CD14-positive monocyte (primary cell): ENCODE data around the gene ARHGDIB. TPM values are rescaled to one million over a fixed set of nuclear protein-coding genes. Genes with fewer than 3 reads are reported as not detected.

Experiments used
- DNase-seq, 3 donors: peaks; one replicate each; pipeline ENCODE4 v3.0.0-alpha.2; 2011 to 2022
- H2AFZ ChIP-seq: 2 replicates; pipeline ENCODE4 v1.6.0; 2012; ENCODE audit warnings: mild to moderate bottlenecking, low read depth, low read length, inconsistent platforms; ENCODE audit not compliant: insufficient read depth, poor library complexity, severe bottlenecking
- H3K27ac ChIP-seq, 2 donors: 1 replicate in 1 of 2; 2 replicates in 1 of 2; pipeline ENCODE4 v1.5.1; 2012 to 2013; ENCODE audit warnings: low read length in 2 of 2, control low read depth in 1 of 2, inconsistent platforms in 1 of 2, low read depth in 1 of 2, mild to moderate bottlenecking in 1 of 2
- H3K27me3 ChIP-seq, 2 donors: one replicate each; pipeline versions ENCODE4 v1.6.0 to v1.6.1; 2011 to 2013; ENCODE audit warnings: low read length in 2 of 2; ENCODE audit not compliant: control insufficient read depth in 2 of 2, insufficient read depth in 2 of 2
- H3K36me3 ChIP-seq, 2 donors: replicated peaks in 1 of 2; 1 replicate in 1 of 2; 2 replicates in 1 of 2; pipeline versions ENCODE4 v1.5.1 to v1.6.1; 2012 to 2013; ENCODE audit warnings: low read length in 2 of 2, control low read depth in 1 of 2, inconsistent platforms in 1 of 2, mild to moderate bottlenecking in 1 of 2; ENCODE audit not compliant: insufficient read depth in 2 of 2, control insufficient read depth in 1 of 2
- H3K4me1 ChIP-seq, 2 donors: 1 replicate in 1 of 2; 2 replicates in 1 of 2; pipeline versions ENCODE4 v1.5.1 to v1.6.1; 2012 to 2013; ENCODE audit warnings: low read length in 2 of 2, control low read depth in 1 of 2, inconsistent platforms in 1 of 2, mild to moderate bottlenecking in 1 of 2, moderate library complexity in 1 of 2; ENCODE audit not compliant: insufficient read depth in 2 of 2, control insufficient read depth in 1 of 2
- H3K4me2 ChIP-seq: replicated peaks from 2 replicates; pipeline ENCODE3; 2012; ENCODE audit warnings: low read length, moderate library complexity, mild to moderate bottlenecking; ENCODE audit not compliant: poor library complexity, severe bottlenecking; ENCODE audit errors: extremely low read depth
- H3K4me3 ChIP-seq, 3 experiments: fragments of 200-600 bp in 1 of 3; sonication (generic) in 1 of 3; replicated peaks in 1 of 3; 1 replicate in 2 of 3; 2 replicates in 1 of 3; pipeline ENCODE4 v1.5.1; 2011 to 2013; ENCODE audit warnings: low read length in 3 of 3, mild to moderate bottlenecking in 3 of 3, control low read depth in 2 of 3, low read depth in 2 of 3, inconsistent platforms in 1 of 3, moderate library complexity in 1 of 3
- H3K79me2 ChIP-seq: 2 replicates; pipeline ENCODE4 v1.6.0; 2012; ENCODE audit warnings: mild to moderate bottlenecking, control low read depth, inconsistent platforms, low read length, moderate library complexity; ENCODE audit not compliant: insufficient read depth
- H3K9ac ChIP-seq: 2 replicates; pipeline ENCODE4 v1.6.0; 2017; ENCODE audit warnings: low read length, mild to moderate bottlenecking; ENCODE audit not compliant: insufficient read depth, poor library complexity, severe bottlenecking
- H3K9me3 ChIP-seq, 2 donors: replicated peaks in 1 of 2; 1 replicate in 1 of 2; 2 replicates in 1 of 2; pipeline versions ENCODE4 v1.5.1 to v1.6.1; 2012 to 2013; ENCODE audit warnings: low read length in 2 of 2, control low read depth in 1 of 2; ENCODE audit not compliant: control insufficient read depth in 1 of 2, insufficient read depth in 1 of 2
- H4K20me1 ChIP-seq: 2 replicates; pipeline ENCODE4 v1.6.0; 2012; ENCODE audit warnings: mild to moderate bottlenecking, low read length, control low read depth, moderate library complexity; ENCODE audit not compliant: insufficient read depth
- H3K27ac Mint-ChIP-seq, 7 donors: one replicate each; pipeline ENCODE4 v1.8.0; 2020; ENCODE audit warnings: mild to moderate bottlenecking in 7 of 7, mixed read lengths in 7 of 7, moderate library complexity in 6 of 7, inconsistent platforms in 2 of 7
- H3K27me3 Mint-ChIP-seq, 3 donors: one replicate each; pipeline ENCODE4 v1.8.0; 2021 to 2022; ENCODE audit warnings: low read depth in 3 of 3, mild to moderate bottlenecking in 3 of 3, mixed read lengths in 3 of 3, moderate library complexity in 3 of 3, inconsistent platforms in 1 of 3
- H3K36me3 Mint-ChIP-seq, 2 donors: one replicate each; pipeline ENCODE4 v1.8.0; 2020; ENCODE audit warnings: mixed read lengths in 2 of 2, inconsistent platforms in 1 of 2, mild to moderate bottlenecking in 1 of 2
- H3K4me1 Mint-ChIP-seq: one replicate; pipeline ENCODE4 v1.8.0; 2020; ENCODE audit warnings: mild to moderate bottlenecking, mixed read lengths
- H3K4me3 Mint-ChIP-seq, 2 donors: one replicate each; pipeline ENCODE4 v1.8.0; 2020; ENCODE audit warnings: mild to moderate bottlenecking in 2 of 2, mixed read lengths in 2 of 2, moderate library complexity in 1 of 2
- H3K9me3 Mint-ChIP-seq, 7 donors: one replicate each; pipeline ENCODE4 v1.8.0; 2020 to 2022; ENCODE audit warnings: mixed read lengths in 7 of 7, mild to moderate bottlenecking in 6 of 7, moderate library complexity in 6 of 7, inconsistent platforms in 2 of 7
- CTCF ChIP-seq: fragments of 200-600 bp; IDR thresholded peaks from one replicate; pipeline ENCODE4 v1.8.0; 2022; ENCODE audit warnings: antibody characterized with exemption, mild to moderate bottlenecking
- WGBS: methylation state at CpG from one replicate; pipeline ENCODE4 v1.1.5; 2013; ENCODE audit warnings: missing lambda C conversion rate; ENCODE audit not compliant: insufficient coverage; 5-methylcytosine and 5-hydroxymethylcytosine counted together
- intact Hi-C, 2 donors: fragments of 100-400 bp; cut with micrococcal nuclease; formaldehyde crosslinking; loops; one replicate each; pipeline versions ENCODE4 v1.15.0 to v1.15.1; 2023
- polyA plus RNA-seq, 3 donors: library from polyadenylated mRNA; depleted of rRNA in 1 of 3; unstranded in 2 of 3; stranded (reverse) in 1 of 3; fragments of 300-500 nt in 2 of 3; fragments of >200 nt in 1 of 3; fragmentation: Illumina TruSeq in 2 of 3; gene quantifications; 1 replicate in 2 of 3; 2 replicates in 1 of 3; pipeline ENCODE4 v1.2.3, GENCODE V29; 2012 to 2021

Gene ARHGDIB
- polyA plus RNA-seq, 3 donors = 1,199 to 2,228 (median 1,854) TPM

GRCh38 chr12:14935031-14935430 lies 26.4 kb downstream of the ARHGDIB start:
- H3K27ac Mint-ChIP-seq = no peak overlapping the region
- Histone ChIP-seq H3K4me3 (no peak overlapping the region), H3K9me3 (no peaks in the 10 kb centered on the region), H3K9ac (no peak overlapping the region), H2AFZ (no peak overlapping the region), H3K4me1 (peaks cover 6 to 10% of the 10 kb centered on the region in 2 donors), H3K36me3 (peaks cover 58 to 88% of the 10 kb centered on the region in 2 donors), H3K27ac (no peak overlapping the region), H3K79me2 (no peaks in the 10 kb centered on the region), H3K27me3 (no peaks in the 10 kb centered on the region), H3K4me2 (no peak overlapping the region), H4K20me1 (peaks cover 21% of the 10 kb centered on the region)
- H3K9me3 Mint-ChIP-seq = no peaks in the 10 kb centered on the region
- WGBS = no CpG with 5 or more reads among the region's 4 CpGs
- peaks cover 16% of the 10 kb centered on the region for H3K4me1 Mint-ChIP-seq
- peaks cover 66 to 77% of the 10 kb centered on the region in 2 donors for H3K36me3 Mint-ChIP-seq
- H3K4me3 Mint-ChIP-seq = no peak overlapping the region
- TF ChIP-seq CTCF = no peak
- no peaks in the 10 kb centered on the region for H3K27me3 Mint-ChIP-seq
- intact Hi-C loops = loop anchor here in 1 of 2 donors (10.0 kb wide), 1 partner anchor 90 kb away; the partner anchor contains the start of gene ART4
- no peak for DNase-seq

GRCh38 chr12:14934511-14934910 lies 26.9 kb downstream of the ARHGDIB start:
- Histone ChIP-seq H3K79me2 (no peaks in the 10 kb centered on the region), H3K9ac (no peak overlapping the region), H3K9me3 (no peaks in the 10 kb centered on the region), H3K4me3 (no peak overlapping the region), H3K27ac (no peak overlapping the region), H4K20me1 (peaks cover 16% of the 10 kb centered on the region), H3K4me1 (peaks cover 4 to 6% of the 10 kb centered on the region in 2 donors), H3K36me3 (peaks cover 60 to 88% of the 10 kb centered on the region in 2 donors), H2AFZ (no peak overlapping the region), H3K4me2 (no peak overlapping the region), H3K27me3 (no peaks in the 10 kb centered on the region)
- Mint-ChIP-seq H3K4me3 (no peak overlapping the region), H3K27me3 (no peaks in the 10 kb centered on the region), H3K36me3 (peaks cover 65 to 74% of the 10 kb centered on the region in 2 donors), H3K4me1 (peaks cover 11% of the 10 kb centered on the region), H3K9me3 (no peaks in the 10 kb centered on the region), H3K27ac (no peak overlapping the region)
- no peak for DNase-seq
- TF ChIP-seq CTCF = no peak
- no CpG with 5 or more reads among the region's 2 CpGs for WGBS
- intact Hi-C loops = loop anchor here in 1 of 2 donors (10.0 kb wide), 1 partner anchor 90 kb away; the partner anchor contains the start of gene ART4
